Activated CD8-positive, alpha-beta memory T cell treated with anti-CD3 and anti-CD28 coated beads, Interleukin-2, amount 50 U/mL, for 4 hours (primary cell): ENCODE data around the gene GPR179.
A peak's percentile ranks its signal among the peaks of the same experiment; 100 is the strongest.

Source experiments
- DNase-seq: peaks from one replicate; pipeline ENCODE4 v3.0.0-alpha.2; 2020

GPR179 gene

GRCh38 chr17:38343608-38344419 lies at the start of gene GPR179:
Gene GPR179, minus strand, starts transcription at chr17:38343956. Its CDS starts 167 bp downstream, at chr17:38343789.
- DNase-seq: no peak

- no peak for DNase-seq
Measured at GRCh38 chr17:38379448-38379847, 35.7 kb upstream of the GPR179 start.

GRCh38 chr17:38369124-38369886 lies 25.5 kb upstream of the GPR179 start:
- no peak for DNase-seq

- DNase-seq: no peak
Measured at GRCh38 chr17:38364741-38365140, 21.0 kb upstream of the GPR179 start.

- DNase-seq: no peak
Measured at GRCh38 chr17:38363016-38363415, 19.3 kb upstream of the GPR179 start.

GRCh38 chr17:38361694-38362465 lies 18.1 kb upstream of the GPR179 start:
- DNase-seq: no peak

- no peak for DNase-seq
Measured at GRCh38 chr17:38358586-38359513, 15.1 kb upstream of the GPR179 start.

GRCh38 chr17:38357486-38358123 lies 13.8 kb upstream of the GPR179 start:
- DNase-seq: no peak

- DNase-seq: no peak
Measured at GRCh38 chr17:38355251-38355650, 11.5 kb upstream of the GPR179 start.

GRCh38 chr17:38354466-38354865 lies 10.7 kb upstream of the GPR179 start:
- no peak for DNase-seq

- no peak for DNase-seq
Measured at GRCh38 chr17:38353668-38354067, 9.9 kb upstream of the GPR179 start.

GRCh38 chr17:38353086-38353604 lies 9.4 kb upstream of the GPR179 start:
- no peak for DNase-seq

- DNase-seq: peak; percentile 19
Measured at GRCh38 chr17:38352245-38353085, 8.7 kb upstream of the GPR179 start.

- peak; percentile 97 for DNase-seq
Measured at GRCh38 chr17:38351412-38352222, 7.9 kb upstream of the GPR179 start, which contains the start of gene SOCS7. Gene SOCS7, plus strand, starts transcription at chr17:38351844. Its CDS starts 209 bp downstream, at chr17:38352053.

GRCh38 chr17:38350035-38350434 lies 6.3 kb upstream of the GPR179 start:
- DNase-seq: no peak

- peak; percentile 85 for DNase-seq
Measured at GRCh38 chr17:38349097-38349730, 5.5 kb upstream of the GPR179 start.

- DNase-seq: no peak
Measured at GRCh38 chr17:38345743-38346142, 2.0 kb upstream of the GPR179 start.

GRCh38 chr17:38344420-38344745 lies 627 bp upstream of the GPR179 start:
- DNase-seq: no peak
